ENCODE results near the gene ZGPAT.

Gene ZGPAT

GRCh38 chr20:63747622-63748069, 39.8 kb downstream of the ZGPAT start:
- no peak for DNase-seq

- no peak for DNase-seq
Observed at GRCh38 chr20:63748070-63748933, 40.5 kb downstream of the ZGPAT start.

- no peak for DNase-seq
Observed at GRCh38 chr20:63748934-63749270, 41.1 kb downstream of the ZGPAT start.

- no peak for DNase-seq
Observed at GRCh38 chr20:63749597-63750508, 42.0 kb downstream of the ZGPAT start.

GRCh38 chr20:63750807-63751470, 43.1 kb downstream of the ZGPAT start:
- DNase-seq, result peak; percentile 53 to 56

- DNase-seq, result no peak
Observed at GRCh38 chr20:63751471-63752271, 43.8 kb downstream of the ZGPAT start.

- DNase-seq, result no peak
Observed at GRCh38 chr20:63752411-63753101, 44.7 kb downstream of the ZGPAT start.

- no peak for DNase-seq
Observed at GRCh38 chr20:63753381-63753780, 45.5 kb downstream of the ZGPAT start.

- DNase-seq, result no peak
Observed at GRCh38 chr20:63754008-63754407, 46.2 kb downstream of the ZGPAT start.

- DNase-seq, result no peak
Observed at GRCh38 chr20:63755933-63756647, 48.3 kb downstream of the ZGPAT start.

GRCh38 chr20:63756648-63756991, 48.8 kb downstream of the ZGPAT start:
- no peak for DNase-seq

- no peak for DNase-seq
Observed at GRCh38 chr20:63758152-63758551, 50.3 kb downstream of the ZGPAT start.

- DNase-seq, result no peak
Observed at GRCh38 chr20:63759377-63759901, 51.6 kb downstream of the ZGPAT start.

- no peak for DNase-seq
Observed at GRCh38 chr20:63765082-63765873, 57.4 kb downstream of the ZGPAT start.

- DNase-seq, result no peak
Observed at GRCh38 chr20:63765902-63766301, 58.1 kb downstream of the ZGPAT start.

GRCh38 chr20:63766695-63767426, 59.0 kb downstream of the ZGPAT start:
- no peak for DNase-seq

GRCh38 chr20:63767456-63767855, 59.6 kb downstream of the ZGPAT start:
- DNase-seq, result no peak

- no peak for DNase-seq
Observed at GRCh38 chr20:63767886-63768285, 60.0 kb downstream of the ZGPAT start.
